HCT116 (cell line): ENCODE data around the gene SARS2.

Experiments used
- EZH2 ChIP-seq: fragments of 200-600 bp; sonication (generic); IDR thresholded peaks from 2 replicates; pipeline ENCODE4 v1.6.1; 2017; ENCODE audit warnings: antibody characterized with exemption, mixed run types
- POLR2A ChIP-seq: IDR thresholded peaks from 2 replicates; pipeline ENCODE4 v1.7.0; 2011; ENCODE audit warnings: borderline replicate concordance; ENCODE audit not compliant: insufficient read depth, insufficient read length; ENCODE audit errors: extremely low read depth
- POLR2AphosphoS5 ChIP-seq: IDR thresholded peaks from 2 replicates; pipeline ENCODE4 v1.6.1; 2011; ENCODE audit warnings: mild to moderate bottlenecking, low read depth, low read length, moderate library complexity
- SP1 ChIP-seq: IDR thresholded peaks from 2 replicates; pipeline ENCODE4 v1.6.1; 2012; ENCODE audit warnings: low read depth
- TF ChIP-seq, protein P1 (sequence below), 3 experiments: fragments of 200-600 bp in 1 of 3; sonication (generic) in 1 of 3; IDR thresholded peaks in 2 of 3; conservative IDR thresholded peaks in 1 of 3; 2 replicates each; pipeline ENCODE4 v1.5.1; 2012 to 2017; ENCODE audit warnings: low read depth in 2 of 3, low read length in 2 of 3, antibody characterized with exemption in 1 of 3, borderline replicate concordance in 1 of 3, control low read depth in 1 of 3, mild to moderate bottlenecking in 1 of 3, mixed read lengths in 1 of 3, mixed run types in 1 of 3, moderate library complexity in 1 of 3; ENCODE audit not compliant: insufficient read depth in 1 of 3
- TF ChIP-seq, protein P2 (sequence below): IDR thresholded peaks from 2 replicates; pipeline ENCODE4 v1.6.1; 2012; ENCODE audit warnings: low read depth

GRCh38 chr19:38979812-38980211 lies 49.2 kb upstream of the SARS2 start:
- TF ChIP-seq, protein P1, sequence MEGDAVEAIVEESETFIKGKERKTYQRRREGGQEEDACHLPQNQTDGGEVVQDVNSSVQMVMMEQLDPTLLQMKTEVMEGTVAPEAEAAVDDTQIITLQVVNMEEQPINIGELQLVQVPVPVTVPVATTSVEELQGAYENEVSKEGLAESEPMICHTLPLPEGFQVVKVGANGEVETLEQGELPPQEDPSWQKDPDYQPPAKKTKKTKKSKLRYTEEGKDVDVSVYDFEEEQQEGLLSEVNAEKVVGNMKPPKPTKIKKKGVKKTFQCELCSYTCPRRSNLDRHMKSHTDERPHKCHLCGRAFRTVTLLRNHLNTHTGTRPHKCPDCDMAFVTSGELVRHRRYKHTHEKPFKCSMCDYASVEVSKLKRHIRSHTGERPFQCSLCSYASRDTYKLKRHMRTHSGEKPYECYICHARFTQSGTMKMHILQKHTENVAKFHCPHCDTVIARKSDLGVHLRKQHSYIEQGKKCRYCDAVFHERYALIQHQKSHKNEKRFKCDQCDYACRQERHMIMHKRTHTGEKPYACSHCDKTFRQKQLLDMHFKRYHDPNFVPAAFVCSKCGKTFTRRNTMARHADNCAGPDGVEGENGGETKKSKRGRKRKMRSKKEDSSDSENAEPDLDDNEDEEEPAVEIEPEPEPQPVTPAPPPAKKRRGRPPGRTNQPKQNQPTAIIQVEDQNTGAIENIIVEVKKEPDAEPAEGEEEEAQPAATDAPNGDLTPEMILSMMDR (IDR thresholded peaks at IDR 0.05 in 2 of 3, conservative IDR thresholded peaks at IDR 0.05 in 1 of 3; ENCODE audit: borderline replicate concordance in 1 of 3, insufficient read depth in 1 of 3, low read depth in 2 of 3, low read length in 2 of 3), result no peak
- TF ChIP-seq POLR2AphosphoS5, result no peak
- TF ChIP-seq POLR2A, result no peak
- TF ChIP-seq, protein P2, sequence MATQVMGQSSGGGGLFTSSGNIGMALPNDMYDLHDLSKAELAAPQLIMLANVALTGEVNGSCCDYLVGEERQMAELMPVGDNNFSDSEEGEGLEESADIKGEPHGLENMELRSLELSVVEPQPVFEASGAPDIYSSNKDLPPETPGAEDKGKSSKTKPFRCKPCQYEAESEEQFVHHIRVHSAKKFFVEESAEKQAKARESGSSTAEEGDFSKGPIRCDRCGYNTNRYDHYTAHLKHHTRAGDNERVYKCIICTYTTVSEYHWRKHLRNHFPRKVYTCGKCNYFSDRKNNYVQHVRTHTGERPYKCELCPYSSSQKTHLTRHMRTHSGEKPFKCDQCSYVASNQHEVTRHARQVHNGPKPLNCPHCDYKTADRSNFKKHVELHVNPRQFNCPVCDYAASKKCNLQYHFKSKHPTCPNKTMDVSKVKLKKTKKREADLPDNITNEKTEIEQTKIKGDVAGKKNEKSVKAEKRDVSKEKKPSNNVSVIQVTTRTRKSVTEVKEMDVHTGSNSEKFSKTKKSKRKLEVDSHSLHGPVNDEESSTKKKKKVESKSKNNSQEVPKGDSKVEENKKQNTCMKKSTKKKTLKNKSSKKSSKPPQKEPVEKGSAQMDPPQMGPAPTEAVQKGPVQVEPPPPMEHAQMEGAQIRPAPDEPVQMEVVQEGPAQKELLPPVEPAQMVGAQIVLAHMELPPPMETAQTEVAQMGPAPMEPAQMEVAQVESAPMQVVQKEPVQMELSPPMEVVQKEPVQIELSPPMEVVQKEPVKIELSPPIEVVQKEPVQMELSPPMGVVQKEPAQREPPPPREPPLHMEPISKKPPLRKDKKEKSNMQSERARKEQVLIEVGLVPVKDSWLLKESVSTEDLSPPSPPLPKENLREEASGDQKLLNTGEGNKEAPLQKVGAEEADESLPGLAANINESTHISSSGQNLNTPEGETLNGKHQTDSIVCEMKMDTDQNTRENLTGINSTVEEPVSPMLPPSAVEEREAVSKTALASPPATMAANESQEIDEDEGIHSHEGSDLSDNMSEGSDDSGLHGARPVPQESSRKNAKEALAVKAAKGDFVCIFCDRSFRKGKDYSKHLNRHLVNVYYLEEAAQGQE, result no peak
- TF ChIP-seq SP1, result no peak
- TF ChIP-seq EZH2, result no peak
